ENCODE measurements around the gene TIMMDC1.
"Not testable (repeated sequence)": the region's sequence is repeated elsewhere in the genome, so short reads cannot be mapped to it uniquely, and the experiment has no call there.

Gene TIMMDC1

DNA sequence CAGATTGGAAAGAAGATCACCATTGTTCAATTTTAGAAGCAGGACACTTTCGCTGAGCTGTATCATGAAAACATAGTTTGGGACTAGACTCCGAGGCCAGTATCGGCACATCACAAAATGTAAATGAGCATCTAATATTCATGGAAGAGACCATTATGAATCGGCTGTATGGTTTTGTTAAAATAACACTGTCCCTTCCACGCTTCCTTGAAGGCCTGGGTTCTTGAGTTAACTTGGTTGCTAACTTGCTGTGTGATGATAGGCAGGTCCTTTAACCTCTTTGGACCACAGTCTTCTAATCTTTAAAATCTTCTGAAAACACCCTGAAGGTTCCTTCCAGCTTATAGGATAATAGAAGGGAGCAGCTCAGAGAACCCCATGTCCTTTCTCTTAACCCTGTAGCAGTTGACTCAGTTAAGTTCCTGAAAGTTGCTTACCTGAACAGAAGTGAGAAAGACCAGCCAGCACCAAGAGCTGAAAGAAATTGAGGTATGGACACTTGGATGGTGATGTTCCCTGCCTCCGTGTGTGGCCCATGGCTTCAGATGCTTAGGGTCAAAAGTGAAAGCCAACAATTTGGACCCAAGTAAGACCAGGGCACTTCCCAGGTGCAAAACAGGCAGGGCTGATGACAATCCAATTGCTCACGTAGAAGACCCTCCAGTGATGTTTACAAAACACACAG is 59.0 kb downstream of the TIMMDC1 start:
- no peak for DNase-seq (ENCODE audit: low read depth)

DNA sequence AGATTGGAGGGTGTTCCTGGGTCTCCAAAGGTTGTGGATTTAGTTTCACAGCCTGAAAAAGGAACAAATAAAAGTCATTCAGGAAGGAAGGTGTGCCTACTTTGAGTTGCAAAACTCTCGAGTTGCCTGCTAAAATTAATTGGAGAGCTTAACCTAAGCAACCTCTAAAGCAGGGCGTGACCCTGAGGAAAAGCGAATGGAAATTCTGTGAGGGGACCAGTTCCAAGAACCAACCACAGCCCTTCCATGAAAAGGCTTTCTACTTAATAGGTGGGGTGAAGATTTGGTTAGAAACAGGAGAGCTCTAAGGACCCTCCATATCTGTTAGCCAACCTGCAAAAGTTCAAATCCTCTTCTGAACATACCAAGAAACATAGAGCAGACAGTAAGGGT is 59.5 kb downstream of the TIMMDC1 start:
- no peak for DNase-seq (ENCODE audit: low read depth)

DNA sequence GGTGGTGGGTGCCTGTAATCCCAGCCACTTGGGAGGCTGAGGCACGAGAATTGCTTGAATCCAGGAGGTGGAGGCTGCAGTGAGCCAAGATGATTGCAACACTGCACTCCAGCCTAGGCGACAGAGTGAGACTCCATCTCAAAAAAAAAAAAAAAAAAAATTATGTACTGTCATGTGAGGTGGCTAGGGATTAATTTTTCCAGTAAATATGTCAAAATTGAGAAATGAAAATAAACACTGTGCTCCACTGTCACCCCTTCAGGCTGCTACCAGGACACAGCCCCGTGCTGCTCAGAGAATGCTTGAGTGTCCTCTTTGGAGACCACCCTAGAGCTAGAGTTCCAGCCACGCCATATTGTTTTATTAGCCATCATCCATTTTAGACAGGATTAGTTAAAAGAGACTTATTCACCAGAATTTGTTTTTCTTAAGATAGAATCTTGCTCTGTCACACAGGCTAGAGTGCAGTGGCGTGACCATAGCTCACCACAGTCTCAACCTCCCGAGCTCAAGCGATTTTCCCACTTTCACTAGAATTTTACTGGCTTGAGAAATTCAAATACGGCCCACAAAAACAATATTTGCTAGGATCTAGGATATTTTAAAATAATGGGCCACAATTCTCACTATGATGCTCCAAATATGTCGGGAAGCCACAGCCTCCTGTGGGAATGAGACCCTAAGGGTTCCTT is 60.4 kb downstream of the TIMMDC1 start:
- DNase-seq (ENCODE audit: low read depth): no peak

DNA sequence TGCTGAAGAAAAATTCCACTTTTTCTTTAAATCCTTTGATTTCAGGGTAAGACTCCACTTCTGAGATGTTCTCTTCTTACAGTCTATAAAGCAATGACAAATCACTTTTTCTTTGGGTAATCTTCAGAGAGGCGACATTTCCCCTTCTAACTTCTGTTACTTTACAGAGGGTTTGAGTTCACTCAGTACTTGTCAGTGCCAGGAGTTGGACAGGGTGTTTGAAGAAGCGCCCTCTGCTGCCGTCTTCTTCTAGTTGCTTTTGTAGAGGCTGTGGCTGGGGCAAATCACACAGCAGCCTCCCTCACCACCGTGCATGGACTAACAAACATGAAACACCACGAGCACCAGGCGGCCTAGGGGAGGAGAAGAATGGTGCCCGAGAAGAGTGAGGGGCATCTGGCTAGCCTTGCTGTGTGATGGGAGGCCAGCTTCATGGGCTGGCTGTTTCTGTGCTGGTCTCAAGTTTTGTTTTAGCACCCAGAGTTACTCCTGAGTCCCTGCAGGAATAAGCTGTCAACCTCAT is 61.2 kb downstream of the TIMMDC1 start, which contains the start of gene CD80:
Gene CD80 (minus strand): TSS at position 174 of the 523 bp plus-strand sequence. CDS start 1,886 bp downstream, outside the sequence.
- no peak for DNase-seq (ENCODE audit: low read depth)

DNA sequence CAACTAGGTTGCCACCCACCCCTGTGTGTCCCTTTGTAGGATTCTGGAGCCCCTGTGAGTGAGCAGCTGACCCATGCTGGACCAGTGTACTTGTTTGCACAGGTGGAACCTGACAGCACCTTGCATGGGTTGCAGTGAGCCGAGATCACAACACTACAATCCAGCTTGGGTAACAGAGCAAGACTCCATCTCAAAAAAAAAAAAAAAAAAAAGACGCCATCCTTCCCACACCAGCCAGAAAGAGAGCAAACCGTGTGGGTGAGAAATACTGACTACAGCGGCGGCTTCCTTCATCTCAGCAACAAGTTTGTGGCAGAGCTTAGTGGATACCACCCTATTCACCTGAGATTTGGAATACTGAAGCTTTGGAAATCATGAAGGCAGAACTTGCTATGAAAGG is 61.8 kb downstream of the TIMMDC1 start:
- no peak for DNase-seq (ENCODE audit: low read depth)

DNA sequence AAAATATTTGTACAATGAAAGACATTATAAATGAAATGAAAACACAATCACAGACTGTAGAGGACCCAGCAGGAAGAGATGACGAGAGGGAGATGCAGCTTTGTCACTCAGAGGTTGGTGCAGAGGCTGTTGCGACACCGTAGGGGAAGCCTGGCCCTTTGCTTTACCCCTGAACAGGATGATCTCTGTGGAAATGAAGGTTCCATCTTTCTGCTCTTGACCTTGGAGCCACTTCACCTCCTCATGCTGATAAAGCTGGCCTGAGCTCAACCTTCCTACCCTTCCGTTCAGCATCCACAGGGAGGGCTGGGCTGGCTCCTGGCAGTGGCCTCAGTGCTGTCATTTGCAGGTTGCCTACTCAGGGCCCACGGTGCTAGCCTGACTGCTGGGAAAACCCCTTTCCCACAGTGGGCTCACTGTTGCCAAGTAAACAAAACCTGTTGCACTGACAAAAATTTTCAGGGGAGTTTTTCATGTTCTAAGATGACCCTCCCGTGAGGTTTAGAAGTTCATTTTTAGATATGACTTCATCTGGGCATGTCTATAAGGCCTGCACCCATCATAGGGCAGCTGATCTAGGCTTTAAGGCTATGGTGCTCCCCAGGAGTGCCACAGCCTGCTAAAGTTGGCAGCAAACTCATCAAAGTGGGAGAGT is 64.1 kb downstream of the TIMMDC1 start:
- DNase-seq (ENCODE audit: low read depth): no peak

DNA sequence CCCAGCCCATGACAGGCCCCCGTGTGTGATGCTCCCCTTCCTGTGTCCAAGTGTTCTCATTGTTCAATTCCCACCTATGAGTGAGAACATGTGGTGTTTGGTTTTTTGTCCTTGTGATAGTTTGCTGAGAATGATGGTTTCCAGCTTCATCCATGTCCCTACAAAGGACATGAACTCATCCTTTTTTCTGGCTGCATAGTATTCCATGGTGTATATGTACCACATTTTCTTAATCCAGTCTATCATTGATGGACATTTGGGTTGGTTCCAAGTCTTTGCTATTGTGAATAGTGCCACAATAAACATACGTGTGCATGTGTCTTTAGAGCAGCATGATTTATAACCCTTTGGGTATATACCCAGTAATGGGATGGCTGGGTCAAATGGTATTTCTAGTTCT is 65.0 kb downstream of the TIMMDC1 start:
- not testable (repeated sequence) for DNase-seq (ENCODE audit: low read depth)

DNA sequence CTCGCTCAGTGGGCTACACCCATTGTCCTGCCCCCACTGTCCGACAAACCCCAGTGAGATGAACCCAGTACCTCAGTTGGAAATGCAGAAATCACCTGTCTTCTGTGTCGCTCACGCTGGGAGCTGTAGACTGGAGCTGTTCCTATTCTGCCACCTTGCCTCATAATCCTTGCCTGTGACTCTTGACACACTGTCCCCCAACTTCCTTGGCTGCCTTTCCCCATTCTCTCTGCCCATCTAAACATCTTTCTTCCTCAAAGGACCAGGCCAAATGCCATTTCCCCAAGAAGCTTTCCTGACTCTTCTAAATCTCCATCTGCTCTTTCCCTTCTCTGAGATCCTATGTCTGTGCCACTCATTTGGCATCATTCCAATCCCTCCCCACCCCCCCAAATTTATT is 70.8 kb downstream of the TIMMDC1 start:
- DNase-seq (ENCODE audit: low read depth): no peak

DNA sequence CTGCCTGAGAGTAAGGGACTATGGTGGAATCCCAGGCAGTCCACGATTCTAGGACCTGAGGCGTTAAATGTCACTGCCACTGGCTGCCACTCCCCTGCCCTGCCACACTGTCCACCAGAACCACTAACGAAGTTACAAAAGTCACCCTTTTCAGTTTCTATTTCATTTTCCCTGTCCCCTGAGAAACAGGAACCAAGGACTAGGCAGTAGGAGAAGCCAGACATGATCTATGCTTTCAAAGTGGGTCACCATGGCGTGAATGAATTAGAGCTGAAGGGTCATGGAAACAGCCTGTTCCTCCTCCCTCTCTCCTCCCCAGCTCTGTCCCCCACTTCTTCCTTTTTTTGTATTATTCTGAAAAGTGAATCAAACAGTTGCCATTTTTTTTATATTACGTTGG is 71.9 kb downstream of the TIMMDC1 start:
- no peak for DNase-seq (ENCODE audit: low read depth)

DNA sequence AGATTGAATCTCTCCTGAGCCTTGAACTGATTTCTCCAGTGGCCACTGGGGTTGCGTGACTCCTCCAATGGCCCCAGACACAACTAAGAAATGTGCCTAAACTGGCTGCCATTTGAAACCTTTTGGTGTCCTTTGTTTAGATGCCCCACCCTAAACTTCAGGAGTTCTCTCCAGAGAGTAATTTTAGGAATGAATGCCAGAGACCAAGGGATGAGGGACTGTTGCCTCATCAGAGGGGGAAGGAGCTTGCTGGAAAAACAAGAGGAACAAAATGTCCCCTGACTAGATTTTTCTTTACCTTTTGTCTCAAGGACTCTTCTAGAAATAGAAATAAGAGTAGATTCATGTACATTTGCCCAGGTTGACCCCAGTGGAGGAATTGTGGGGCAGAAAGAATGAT is 72.9 kb downstream of the TIMMDC1 start:
- DNase-seq (ENCODE audit: low read depth): no peak

DNA sequence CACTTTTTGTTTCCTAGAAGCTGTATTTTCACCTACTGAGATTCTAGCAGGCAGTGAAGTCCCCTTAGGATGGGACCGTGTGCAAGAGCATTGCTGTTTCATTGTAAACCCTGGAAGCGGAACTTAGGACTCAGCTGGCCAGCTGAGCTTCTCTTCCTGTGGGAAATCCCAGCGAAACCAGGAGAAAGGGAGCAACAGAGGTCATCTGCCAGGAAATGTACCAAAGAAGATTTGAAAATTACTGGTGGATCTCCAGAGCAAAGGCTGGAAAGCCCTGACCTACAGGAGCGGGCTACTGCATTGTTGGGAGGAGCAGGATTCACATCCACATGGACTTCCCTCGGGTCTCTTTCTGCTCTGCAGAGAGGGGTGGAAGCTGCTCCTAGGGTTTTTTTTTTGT is 73.3 kb downstream of the TIMMDC1 start:
- DNase-seq (ENCODE audit: low read depth): no peak

Measured in GM04503 (cell line).